HEK293 (cell line): ENCODE data around the gene TPST2.

ENCODE experiments used
- SP2 ChIP-seq: fragments of 450-650 bp; formaldehyde crosslinking; IDR thresholded peaks from 2 replicates; pipeline ENCODE4 v1.5.1; 2016; ENCODE audit warnings: missing biosample characterization, missing genetic modification characterization
- ZNF140 ChIP-seq: fragments of 450-650 bp; formaldehyde crosslinking; IDR thresholded peaks from 2 replicates; pipeline ENCODE4 v1.5.1; 2016; ENCODE audit warnings: missing biosample characterization, missing genetic modification characterization
- ZNF707 ChIP-seq: fragments of 450-650 bp; formaldehyde crosslinking; IDR thresholded peaks from 2 replicates; pipeline ENCODE4 v1.5.1; 2016; ENCODE audit warnings: missing biosample characterization, missing genetic modification characterization
- ZNF747 ChIP-seq: fragments of 450-650 bp; formaldehyde crosslinking; IDR thresholded peaks from 2 replicates; pipeline ENCODE4 v1.5.1; 2016; ENCODE audit warnings: missing biosample characterization, missing genetic modification characterization
- TF ChIP-seq, protein P1 (sequence below): fragments of 450-650 bp; formaldehyde crosslinking; IDR thresholded peaks from 2 replicates; pipeline ENCODE4 v1.5.1; 2016; ENCODE audit warnings: missing biosample characterization, missing genetic modification characterization

DNA sequence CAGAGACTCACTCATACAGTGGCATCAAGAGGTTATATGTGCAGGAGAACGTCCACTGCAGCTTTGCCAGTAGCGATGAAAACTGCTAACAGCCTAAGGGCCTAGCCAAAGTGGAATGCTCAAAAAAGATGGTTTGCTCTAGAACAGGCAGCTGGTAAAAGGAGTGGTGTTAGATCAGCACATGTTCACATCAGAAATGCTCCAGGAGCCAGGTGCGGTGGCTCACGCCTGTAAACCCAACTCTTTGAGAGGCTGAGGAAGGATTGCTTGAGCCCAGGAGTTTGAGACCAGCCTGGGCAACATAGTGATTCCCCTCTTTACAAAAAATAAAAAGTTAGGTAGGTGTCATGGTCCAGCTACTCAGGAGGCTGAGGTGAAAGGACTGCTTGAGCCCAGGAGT lies 67.3 kb downstream of the TPST2 start:
- TF ChIP-seq, protein P1, sequence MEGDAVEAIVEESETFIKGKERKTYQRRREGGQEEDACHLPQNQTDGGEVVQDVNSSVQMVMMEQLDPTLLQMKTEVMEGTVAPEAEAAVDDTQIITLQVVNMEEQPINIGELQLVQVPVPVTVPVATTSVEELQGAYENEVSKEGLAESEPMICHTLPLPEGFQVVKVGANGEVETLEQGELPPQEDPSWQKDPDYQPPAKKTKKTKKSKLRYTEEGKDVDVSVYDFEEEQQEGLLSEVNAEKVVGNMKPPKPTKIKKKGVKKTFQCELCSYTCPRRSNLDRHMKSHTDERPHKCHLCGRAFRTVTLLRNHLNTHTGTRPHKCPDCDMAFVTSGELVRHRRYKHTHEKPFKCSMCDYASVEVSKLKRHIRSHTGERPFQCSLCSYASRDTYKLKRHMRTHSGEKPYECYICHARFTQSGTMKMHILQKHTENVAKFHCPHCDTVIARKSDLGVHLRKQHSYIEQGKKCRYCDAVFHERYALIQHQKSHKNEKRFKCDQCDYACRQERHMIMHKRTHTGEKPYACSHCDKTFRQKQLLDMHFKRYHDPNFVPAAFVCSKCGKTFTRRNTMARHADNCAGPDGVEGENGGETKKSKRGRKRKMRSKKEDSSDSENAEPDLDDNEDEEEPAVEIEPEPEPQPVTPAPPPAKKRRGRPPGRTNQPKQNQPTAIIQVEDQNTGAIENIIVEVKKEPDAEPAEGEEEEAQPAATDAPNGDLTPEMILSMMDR (tag by site-specific recombination) = no peak
- TF ChIP-seq SP2 = no peak
- TF ChIP-seq ZNF747 (tag by site-specific recombination) = no peak
- TF ChIP-seq ZNF707 (tag by site-specific recombination) = no peak
- no peak for TF ChIP-seq ZNF140 (tag by site-specific recombination)
